Stimulated activated naive CD8-positive, alpha-beta T cell treated with anti-CD3 and anti-CD28 coated beads, Interleukin-15, Interleukin-2, amounts not matched to agents 100 ng/mL and 50 ng/mL, for 24 hours (primary cell): Measurements from ENCODE around the gene ERVW-1.
"Not testable (repeated sequence)": the region's sequence is repeated elsewhere in the genome, so short reads cannot be mapped to it uniquely, and the experiment has no call there.

Experiments
- H3K27ac Mint-ChIP-seq: one replicate; pipeline ENCODE4 v1.8.0; 2021; ENCODE audit warnings: mild to moderate bottlenecking, mixed read lengths
- H3K27me3 Mint-ChIP-seq: one replicate; pipeline ENCODE4 v1.8.0; 2021; ENCODE audit warnings: mixed read lengths
- H3K36me3 Mint-ChIP-seq: one replicate; pipeline ENCODE4 v1.8.0; 2021; ENCODE audit warnings: low read depth, mixed read lengths
- H3K4me1 Mint-ChIP-seq: one replicate; pipeline ENCODE4 v1.8.0; 2021; ENCODE audit warnings: low read depth, mixed read lengths
- H3K4me3 Mint-ChIP-seq: one replicate; pipeline ENCODE4 v1.8.0; 2021; ENCODE audit warnings: mild to moderate bottlenecking, mixed read lengths
- H3K9me3 Mint-ChIP-seq: one replicate; pipeline ENCODE4 v1.8.0; 2021; ENCODE audit warnings: mixed read lengths

ERVW-1 gene

GRCh38 chr7:92456236-92456635 lies 21.5 kb downstream of the ERVW-1 start:
- Mint-ChIP-seq H3K4me3 (no peak overlapping the region), H3K27me3 (no peaks in the 10 kb centered on the region), H3K4me1 (no peaks in the 10 kb centered on the region), H3K27ac (no peak overlapping the region), H3K36me3 (peaks cover 23% of the 10 kb centered on the region), H3K9me3 (no peaks in the 10 kb centered on the region)

GRCh38 chr7:92451645-92452044 lies 26.1 kb downstream of the ERVW-1 start:
- peaks cover 38% of the 10 kb centered on the region for H3K36me3 Mint-ChIP-seq
- no peak overlapping the region for H3K27ac Mint-ChIP-seq
- no peaks in the 10 kb centered on the region for H3K27me3 Mint-ChIP-seq

DNA sequence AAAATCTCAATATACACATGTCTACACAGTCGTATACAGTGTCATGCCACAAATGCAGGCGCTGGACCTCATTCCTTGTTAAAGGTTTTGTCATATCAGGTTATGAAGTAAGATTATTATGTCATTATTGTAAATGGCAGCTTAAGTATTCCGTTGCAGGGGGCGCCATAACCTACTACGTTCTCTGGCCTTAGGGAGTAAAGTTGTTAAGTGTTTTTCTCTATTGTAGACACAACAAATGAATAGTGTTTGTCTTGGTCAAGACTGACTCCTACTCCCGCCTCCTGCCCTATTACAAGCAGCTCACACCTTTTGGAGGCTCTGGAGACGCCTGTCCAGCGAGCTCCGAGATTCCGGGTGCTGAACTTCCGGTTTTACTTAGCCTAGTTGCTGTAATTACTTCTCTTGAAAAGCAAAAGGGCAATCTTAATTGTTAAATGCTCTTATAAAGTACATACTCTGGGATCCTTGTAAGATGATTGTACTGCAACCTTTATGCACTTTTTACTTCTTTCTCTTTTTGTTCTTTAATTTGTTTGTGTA lies 29.5 kb downstream of the ERVW-1 start:
- Mint-ChIP-seq H3K27me3 (no peaks in the 10 kb centered on the region), H3K9me3 (no peaks in the 10 kb centered on the region), H3K4me1 (peaks cover 22% of the 10 kb centered on the region), H3K36me3 (peaks cover 23% of the 10 kb centered on the region), H3K4me3 (peak overlapping the region; percentile 83), H3K27ac (peak overlapping the region; percentile 90)

More at GRCh38 chr7:92451645-92452044, 26.1 kb downstream of the ERVW-1 start:
- Mint-ChIP-seq H3K9me3 (no peaks in the 10 kb centered on the region), H3K4me1 (peaks cover 15% of the 10 kb centered on the region), H3K4me3 (no peak overlapping the region)

- Mint-ChIP-seq H3K4me1 (peaks cover 22% of the 10 kb centered on the region), H3K27ac (peak within 1 kb of the TSS; percentile 90), H3K4me3 (peak within 1 kb of the TSS; percentile 83), H3K27me3 (no peaks in the 10 kb centered on the region), H3K36me3 (peaks cover 23% of the 10 kb centered on the region), H3K9me3 (no peaks in the 10 kb centered on the region)
These were observed 30.2 kb downstream of the ERVW-1 start, which contains the start of gene GATAD1 for GRCh38 chr7:92447345-92448204. TSS of gene GATAD1 (plus strand) at chr7:92447482. CDS start at chr7:92447730, 248 bp downstream.

- Mint-ChIP-seq H3K27me3 (no peaks in the 10 kb centered on the region), H3K9me3 (no peaks in the 10 kb centered on the region), H3K27ac (peak overlapping the region; percentile 78), H3K36me3 (peaks cover 23% of the 10 kb centered on the region), H3K4me1 (peaks cover 22% of the 10 kb centered on the region), H3K4me3 (peak overlapping the region; percentile 83)
These were observed 30.8 kb downstream of the ERVW-1 start for GRCh38 chr7:92446869-92447344.

- peaks cover 11% of the 10 kb centered on the region for H3K4me1 Mint-ChIP-seq
- not testable (repeated sequence) for H3K27ac Mint-ChIP-seq, H3K9me3 Mint-ChIP-seq, H3K36me3 Mint-ChIP-seq, H3K4me3 Mint-ChIP-seq, H3K27me3 Mint-ChIP-seq
These were observed 35.0 kb downstream of the ERVW-1 start for GRCh38 chr7:92442720-92443119.

- H3K27ac Mint-ChIP-seq, result no peak overlapping the region
- H3K36me3 Mint-ChIP-seq, result no peaks in the 10 kb centered on the region
- no peak overlapping the region for H3K4me3 Mint-ChIP-seq
- no peaks in the 10 kb centered on the region for H3K4me1 Mint-ChIP-seq
- H3K27me3 Mint-ChIP-seq, result no peaks in the 10 kb centered on the region
- no peaks in the 10 kb centered on the region for H3K9me3 Mint-ChIP-seq
These were observed 39.7 kb downstream of the ERVW-1 start for GRCh38 chr7:92437956-92438491.

DNA sequence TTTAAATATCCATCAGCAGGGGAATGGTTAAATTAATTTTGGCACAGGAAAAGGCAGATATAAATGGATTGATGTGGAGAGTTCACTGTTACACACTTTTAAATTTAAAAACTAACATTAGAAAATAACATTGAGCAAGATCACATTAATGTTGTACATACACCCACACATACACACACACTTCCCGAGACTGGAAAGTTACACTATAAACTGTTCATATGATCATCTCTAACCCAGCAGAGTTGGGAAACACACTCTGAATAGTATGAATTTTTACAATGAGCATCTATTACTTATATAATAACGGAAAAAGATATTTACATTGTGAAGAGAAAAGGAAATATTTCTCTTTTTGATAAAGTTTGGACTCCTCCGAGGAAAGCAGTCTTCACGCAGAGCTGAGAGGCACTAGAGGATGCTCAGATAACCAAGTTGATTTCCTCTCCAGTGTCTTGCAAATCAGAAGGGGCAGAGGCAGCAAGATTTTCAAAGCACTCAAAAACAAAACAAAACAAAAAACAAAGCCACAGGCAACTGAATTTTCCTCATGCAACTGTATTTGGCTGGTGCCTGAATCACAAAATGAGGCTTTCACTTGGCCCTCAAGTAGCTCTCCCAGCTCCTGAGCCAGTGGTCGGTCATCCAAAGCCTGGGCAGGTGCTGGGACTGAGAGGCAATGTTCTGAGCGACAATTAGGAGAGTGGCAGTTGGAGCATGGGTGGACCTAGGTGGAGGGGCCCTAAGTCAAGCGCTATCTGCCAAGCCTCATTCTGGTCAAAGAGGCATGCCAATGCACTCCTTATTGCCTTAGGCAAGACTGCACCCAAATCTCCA lies 40.9 kb downstream of the ERVW-1 start:
- Mint-ChIP-seq H3K36me3 (no peaks in the 10 kb centered on the region), H3K9me3 (no peaks in the 10 kb centered on the region), H3K4me3 (no peak overlapping the region), H3K4me1 (no peaks in the 10 kb centered on the region), H3K27me3 (no peaks in the 10 kb centered on the region), H3K27ac (no peak overlapping the region)

- H3K4me3 Mint-ChIP-seq, result no peak overlapping the region
- H3K27ac Mint-ChIP-seq, result no peak overlapping the region
- no peaks in the 10 kb centered on the region for H3K4me1 Mint-ChIP-seq
- H3K36me3 Mint-ChIP-seq, result no peaks in the 10 kb centered on the region
- no peaks in the 10 kb centered on the region for H3K27me3 Mint-ChIP-seq
- H3K9me3 Mint-ChIP-seq, result no peaks in the 10 kb centered on the region
These were observed 42.2 kb downstream of the ERVW-1 start for GRCh38 chr7:92435542-92435941.

GRCh38 chr7:92433019-92433418 lies 44.7 kb downstream of the ERVW-1 start:
- H3K27me3 Mint-ChIP-seq, result peaks cover 5% of the 10 kb centered on the region
- H3K4me3 Mint-ChIP-seq, result no peak overlapping the region
- H3K36me3 Mint-ChIP-seq, result no peaks in the 10 kb centered on the region
- H3K9me3 Mint-ChIP-seq, result no peaks in the 10 kb centered on the region
- no peaks in the 10 kb centered on the region for H3K4me1 Mint-ChIP-seq
- H3K27ac Mint-ChIP-seq, result no peak overlapping the region

DNA sequence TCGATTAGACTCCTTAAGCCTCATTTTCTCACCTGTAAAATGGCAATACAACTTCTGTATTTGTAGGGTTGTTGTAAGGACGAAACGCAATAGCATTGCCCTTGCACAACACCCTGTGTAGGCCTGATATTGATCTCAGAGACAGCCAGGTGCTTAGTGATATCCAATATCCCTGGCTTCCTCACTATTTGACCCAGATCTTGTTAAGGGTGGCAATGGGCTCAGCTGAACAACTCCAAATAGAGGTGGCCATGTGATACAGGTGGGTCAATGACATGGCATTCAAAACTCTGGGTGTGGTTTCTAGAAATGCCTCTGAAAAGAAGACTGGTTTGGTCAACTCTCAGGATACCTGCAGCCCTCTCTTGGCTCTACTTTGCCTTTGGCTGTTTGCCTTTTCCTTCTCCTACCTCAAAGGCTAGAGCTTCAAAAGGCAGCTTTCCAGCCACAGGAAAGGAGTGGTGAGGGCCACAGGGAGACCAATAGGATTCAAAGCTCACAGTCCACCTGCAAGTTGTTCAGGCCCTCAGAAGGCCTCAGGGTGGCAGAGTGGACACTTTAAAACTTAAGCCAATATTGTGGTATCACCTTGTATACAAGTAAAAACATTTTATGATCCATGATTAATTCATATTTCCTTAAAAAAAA lies 45.3 kb downstream of the ERVW-1 start:
- Mint-ChIP-seq H3K27me3 (peaks cover 5% of the 10 kb centered on the region), H3K4me1 (no peaks in the 10 kb centered on the region), H3K4me3 (no peak overlapping the region), H3K27ac (no peak overlapping the region), H3K9me3 (no peaks in the 10 kb centered on the region), H3K36me3 (no peaks in the 10 kb centered on the region)

GRCh38 chr7:92427193-92427592 lies 50.6 kb downstream of the ERVW-1 start:
- H3K4me3 Mint-ChIP-seq, result no peak overlapping the region
- peaks cover 12% of the 10 kb centered on the region for H3K4me1 Mint-ChIP-seq
- no peaks in the 10 kb centered on the region for H3K36me3 Mint-ChIP-seq
- no peaks in the 10 kb centered on the region for H3K9me3 Mint-ChIP-seq
- H3K27ac Mint-ChIP-seq, result peak overlapping the region; percentile 2
- H3K27me3 Mint-ChIP-seq, result peaks cover 20% of the 10 kb centered on the region

DNA sequence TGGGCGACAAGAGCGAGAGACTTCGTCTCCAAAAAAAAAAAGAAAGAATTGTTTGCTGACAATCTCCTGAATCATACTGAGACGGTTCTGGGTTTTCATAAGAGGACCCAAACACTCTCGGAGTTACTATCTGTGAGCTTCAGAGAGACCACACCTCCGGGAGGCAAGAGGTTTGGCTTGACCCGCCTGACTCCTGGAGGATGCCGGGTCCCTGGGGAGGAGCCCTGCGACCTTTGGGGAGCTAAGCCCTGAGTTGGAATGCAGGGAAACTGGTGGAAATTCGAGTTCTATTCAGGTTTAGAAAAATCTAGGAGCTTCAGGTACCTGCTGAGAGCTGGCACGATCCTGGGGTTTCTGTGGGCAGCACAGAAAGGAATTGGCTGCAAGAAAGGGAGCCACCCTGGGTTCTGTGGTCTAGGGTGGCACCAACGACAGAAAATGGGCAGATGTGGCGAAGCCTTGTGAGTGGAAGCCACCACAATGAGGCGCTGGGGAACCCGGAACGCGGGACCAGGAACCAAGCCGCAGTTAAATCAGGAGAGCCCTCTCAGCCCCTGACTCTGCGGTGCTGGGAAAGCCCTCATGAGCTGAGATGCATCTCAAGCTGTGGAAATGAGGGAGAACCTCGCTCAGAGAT lies 52.3 kb downstream of the ERVW-1 start:
- peaks cover 20% of the 10 kb centered on the region for H3K27me3 Mint-ChIP-seq

DNA sequence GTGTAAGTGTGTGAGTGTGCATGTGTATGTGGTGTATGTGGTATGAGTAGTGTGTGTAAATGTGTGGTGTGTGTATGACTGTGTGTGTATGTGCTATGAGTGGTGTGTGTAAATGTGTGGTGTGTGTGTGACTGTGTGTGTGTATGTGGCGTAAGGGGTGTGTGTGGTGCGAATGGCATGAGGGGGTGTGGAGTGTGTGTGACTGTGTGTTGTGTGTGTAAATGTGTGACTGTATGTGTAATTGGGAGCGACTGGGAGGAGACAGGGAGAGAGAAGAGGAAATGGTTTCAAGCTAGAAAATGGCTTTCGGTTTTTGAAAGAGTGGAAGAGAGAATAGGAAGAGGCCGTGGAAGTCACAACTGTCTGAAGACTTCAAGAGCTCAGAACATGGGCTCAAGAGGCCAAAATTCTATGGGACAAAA lies 54.0 kb downstream of the ERVW-1 start:
- peak overlapping the region; percentile 20 for H3K4me3 Mint-ChIP-seq
- H3K27ac Mint-ChIP-seq, result peak overlapping the region; percentile 2

More for the DNA sequence above, 52.3 kb downstream of the ERVW-1 start:
- no peaks in the 10 kb centered on the region for H3K36me3 Mint-ChIP-seq
- no peak overlapping the region for H3K27ac Mint-ChIP-seq
- H3K4me1 Mint-ChIP-seq, result peaks cover 12% of the 10 kb centered on the region
- no peaks in the 10 kb centered on the region for H3K9me3 Mint-ChIP-seq
- peak overlapping the region; percentile 47 for H3K4me3 Mint-ChIP-seq

More for the DNA sequence above, 54.0 kb downstream of the ERVW-1 start:
- Mint-ChIP-seq H3K4me1 (peaks cover 12% of the 10 kb centered on the region), H3K36me3 (no peaks in the 10 kb centered on the region), H3K9me3 (no peaks in the 10 kb centered on the region), H3K27me3 (peaks cover 15% of the 10 kb centered on the region)
